ENCODE results near the gene GRID2. TPM values are rescaled to one million over a fixed set of nuclear protein-coding genes. Genes with fewer than 3 reads are reported as not detected.

The GRID2 gene
- total RNA-seq, 4 donors from 2014 or later: 0.16 TPM; not detected in 3

GRCh38 chr4:93780080-93780479 is 1476.3 kb downstream of the GRID2 start:
- in situ Hi-C loops (cut with MboI; ENCODE audit: low pct_ligation_motif_present in 1 of 4, low pct_unique_long_range_greater_than_20kb in 1 of 4, low sequenced_read_pairs in 3 of 4): loop anchor here in 3 of 4 donors (10.0 to 25.0 kb wide), 3 partner anchors 355 to 607 kb away; no protein-coding TSS in a partner anchor
- DNase-seq: no peak
- 90% methylated on average over 5 of the region's 5 CpGs for WGBS, 2 donors (ENCODE audit: low coverage in 1 of 2)
- intact Hi-C loops (cut with DNase I; ENCODE audit: low total_unique reads): no loop called here
- Histone ChIP-seq H3K27ac (no peak overlapping the region), H3K4me3 (no peak overlapping the region), H3K27me3 (no peaks in the 10 kb centered on the region), H3K9me3 (no peaks in the 10 kb centered on the region), H3K36me3 (no peaks in the 10 kb centered on the region), H3K4me1 (no peaks in the 10 kb centered on the region)
- TF ChIP-seq CTCF (IDR thresholded peaks at IDR 0.05) (no peak), POLR2AphosphoS5 (IDR thresholded peaks at IDR 0.05) (no peak), POLR2A (IDR thresholded peaks at IDR 0.05) (no peak), EP300 (IDR thresholded peaks at IDR 0.05; ENCODE audit: low read depth) (no peak)

GRCh38 chr4:93781198-93781597 is 1477.4 kb downstream of the GRID2 start:
- in situ Hi-C loops (cut with MboI; ENCODE audit: low pct_ligation_motif_present in 1 of 4, low pct_unique_long_range_greater_than_20kb in 1 of 4, low sequenced_read_pairs in 3 of 4): loop anchor here in 3 of 4 donors (10.0 to 25.0 kb wide), 3 partner anchors 354 to 606 kb away; no protein-coding TSS in a partner anchor
- intact Hi-C loops (cut with DNase I; ENCODE audit: low total_unique reads): no loop called here
- no peak for DNase-seq
- TF ChIP-seq POLR2A (IDR thresholded peaks at IDR 0.05) (no peak), POLR2AphosphoS5 (IDR thresholded peaks at IDR 0.05) (no peak), CTCF (IDR thresholded peaks at IDR 0.05) (no peak), EP300 (IDR thresholded peaks at IDR 0.05; ENCODE audit: low read depth) (no peak)
- no peaks in the 10 kb centered on the region for H3K9me3 ChIP-seq
- no peak overlapping the region for H3K27ac ChIP-seq
- H3K36me3 ChIP-seq: no peaks in the 10 kb centered on the region
- 83 to 96% methylated on average over 3 to 9 of the region's 9 CpGs for WGBS, 2 donors (ENCODE audit: low coverage in 1 of 2)
- no peaks in the 10 kb centered on the region for H3K27me3 ChIP-seq
- no peaks in the 10 kb centered on the region for H3K4me1 ChIP-seq
- H3K4me3 ChIP-seq: no peak overlapping the region

GRCh38 chr4:93786149-93786548 is 1482.4 kb downstream of the GRID2 start:
- WGBS, 2 donors (ENCODE audit: low coverage in 1 of 2): 54 to 57% methylated on average over 2 of the region's 2 CpGs
- Histone ChIP-seq H3K9me3 (no peaks in the 10 kb centered on the region), H3K4me3 (no peak overlapping the region), H3K27ac (no peak overlapping the region), H3K4me1 (no peaks in the 10 kb centered on the region), H3K27me3 (no peaks in the 10 kb centered on the region), H3K36me3 (no peaks in the 10 kb centered on the region)
- TF ChIP-seq POLR2AphosphoS5 (IDR thresholded peaks at IDR 0.05) (no peak), EP300 (IDR thresholded peaks at IDR 0.05; ENCODE audit: low read depth) (no peak), POLR2A (IDR thresholded peaks at IDR 0.05) (no peak), CTCF (IDR thresholded peaks at IDR 0.05) (no peak)
- intact Hi-C loops (cut with DNase I; ENCODE audit: low total_unique reads): no loop called here
- in situ Hi-C loops (cut with MboI; ENCODE audit: low pct_ligation_motif_present in 1 of 4, low pct_unique_long_range_greater_than_20kb in 1 of 4, low sequenced_read_pairs in 3 of 4): loop anchor here in 3 of 4 donors (10.0 to 25.0 kb wide), 3 partner anchors 349 to 601 kb away; no protein-coding TSS in a partner anchor
- DNase-seq: no peak

GRCh38 chr4:93788712-93789111 is 1484.9 kb downstream of the GRID2 start:
- H3K4me3 ChIP-seq: no peak overlapping the region
- no peaks in the 10 kb centered on the region for H3K27me3 ChIP-seq
- TF ChIP-seq POLR2AphosphoS5 (IDR thresholded peaks at IDR 0.05) (no peak), EP300 (IDR thresholded peaks at IDR 0.05; ENCODE audit: low read depth) (no peak), CTCF (IDR thresholded peaks at IDR 0.05) (no peak), POLR2A (IDR thresholded peaks at IDR 0.05) (no peak)
- H3K36me3 ChIP-seq: no peaks in the 10 kb centered on the region
- 79 to 90% methylated on average over 1 of the region's 1 CpG for WGBS, 2 donors (ENCODE audit: low coverage in 1 of 2)
- no peak for DNase-seq
- no peaks in the 10 kb centered on the region for H3K9me3 ChIP-seq
- H3K27ac ChIP-seq: no peak overlapping the region
- intact Hi-C loops (cut with DNase I; ENCODE audit: low total_unique reads) (no loop called here), in situ Hi-C loops (cut with MboI; ENCODE audit: low pct_ligation_motif_present in 1 of 4, low pct_unique_long_range_greater_than_20kb in 1 of 4, low sequenced_read_pairs in 3 of 4) (loop anchor here in 3 of 4 donors (10.0 to 25.0 kb wide), 3 partner anchors 346 to 599 kb away; no protein-coding TSS in a partner anchor)
- H3K4me1 ChIP-seq: peaks cover 0 to 6% (median 0%) of the 10 kb centered on the region in 4 donors

All from transverse colon (tissue), 4 donors.